PC-9 (cell line): ENCODE results near the gene CLIP1. TPM values are rescaled to one million over a fixed set of nuclear protein-coding genes. Genes with fewer than 3 reads are reported as not detected.
"Not testable (repeated sequence)": the region's sequence is repeated elsewhere in the genome, so short reads cannot be mapped to it uniquely, and the experiment has no call there.

Experiments used
- BruUV-seq: library from RNA; stranded (reverse); fragments of 400-500 nt; replicated peaks from 2 replicates; lab custom pipeline; 2021; lab: Mats Ljungman, UMichigan
- CTCF ChIA-PET: fragments of 300-600 bp; sonication (Branson Sonifier 250); formaldehyde crosslinking; loops from one replicate; lab custom pipeline; 2022; ENCODE audit warnings: antibody characterized with exemption; lab: Charles Lee
- POLR2A ChIA-PET: fragments of 300-600 bp; sonication (Branson Sonifier 250); formaldehyde crosslinking; loops from one replicate; lab custom pipeline; 2022; ENCODE audit warnings: antibody characterized with exemption; ENCODE audit not compliant: unreplicated experiment; lab: Charles Lee
- DNase-seq, 2 experiments: peaks; one replicate each; pipeline versions ENCODE4 v3.0.0 to v3.0.0-alpha.2; 2015 to 2022; ENCODE audit warnings: mixed read lengths in 1 of 2
- H2AFZ ChIP-seq: fragments of 200-600 bp; sonication (generic); 2 replicates; pipeline ENCODE4 v1.8.1; 2017; ENCODE audit warnings: antibody characterized with exemption
- H3F3A ChIP-seq: fragments of 200-600 bp; sonication (generic); 2 replicates; pipeline ENCODE4 v1.8.1; 2017; ENCODE audit warnings: antibody characterized with exemption, mild to moderate bottlenecking, low read depth; ENCODE audit not compliant: insufficient read depth
- H3K27ac ChIP-seq: fragments of 200-600 bp; sonication (generic); 2 replicates; pipeline ENCODE4 v1.6.1; 2016; ENCODE audit warnings: mixed run types
- H3K27me3 ChIP-seq: fragments of 200-600 bp; sonication (generic); 2 replicates; pipeline ENCODE4 v1.6.1; 2016; ENCODE audit warnings: low read depth, mixed run types; ENCODE audit not compliant: insufficient read depth
- H3K36me3 ChIP-seq: fragments of 200-600 bp; sonication (generic); 2 replicates; pipeline ENCODE4 v1.6.1; 2016; ENCODE audit warnings: low read depth, mixed run types
- H3K4me1 ChIP-seq: fragments of 200-600 bp; sonication (generic); replicated peaks from 2 replicates; pipeline ENCODE4 v1.6.1; 2016; ENCODE audit warnings: mixed run types; ENCODE audit not compliant: insufficient read depth
- H3K4me2 ChIP-seq: fragments of 200-600 bp; sonication (generic); 2 replicates; pipeline ENCODE4 v1.6.1; 2017; ENCODE audit warnings: mixed run types
- H3K4me3 ChIP-seq: fragments of 200-600 bp; sonication (generic); 2 replicates; pipeline ENCODE4 v1.6.1; 2016; ENCODE audit warnings: mixed run types
- H3K79me2 ChIP-seq: fragments of 200-600 bp; sonication (generic); 2 replicates; pipeline ENCODE4 v1.6.1; 2017; ENCODE audit warnings: low read depth, mixed run types
- H3K9me2 ChIP-seq: fragments of 200-600 bp; sonication (generic); 2 replicates; pipeline ENCODE4 v1.8.1; 2017; ENCODE audit warnings: mild to moderate bottlenecking; ENCODE audit not compliant: insufficient read depth
- H3K9me3 ChIP-seq: fragments of 200-600 bp; sonication (generic); 2 replicates; pipeline ENCODE4 v1.8.1; 2016; ENCODE audit warnings: low read depth; ENCODE audit not compliant: insufficient read depth
- H4K20me1 ChIP-seq: fragments of 200-600 bp; sonication (generic); 2 replicates; pipeline ENCODE4 v1.8.1; 2017; ENCODE audit not compliant: insufficient read depth
- EZH2 ChIP-seq: fragments of 200-600 bp; sonication (generic); IDR thresholded peaks from 2 replicates; pipeline ENCODE4 v1.8.0; 2017; ENCODE audit warnings: antibody characterized with exemption, low read depth
- intact Hi-C: fragments of 100-400 bp; cut with micrococcal nuclease; formaldehyde crosslinking; loops from one replicate; pipeline ENCODE4 v1.10.0; 2022; ENCODE audit not compliant: unreplicated experiment
- total RNA-seq: library from RNA; stranded (reverse); gene quantifications from 2 replicates; pipeline ENCODE4 v1.2.3, GENCODE V29; 2021
- TF ChIP-seq, protein P1 (sequence below): fragments of 200-600 bp; sonication (generic); conservative IDR thresholded peaks from 2 replicates; pipeline ENCODE4 v1.6.1; 2017; ENCODE audit warnings: mixed run types, antibody characterized with exemption, mild to moderate bottlenecking, moderate library complexity

CLIP1 gene
- total RNA-seq, 1 experiment from 2014 or later = 86.9 TPM

DNA sequence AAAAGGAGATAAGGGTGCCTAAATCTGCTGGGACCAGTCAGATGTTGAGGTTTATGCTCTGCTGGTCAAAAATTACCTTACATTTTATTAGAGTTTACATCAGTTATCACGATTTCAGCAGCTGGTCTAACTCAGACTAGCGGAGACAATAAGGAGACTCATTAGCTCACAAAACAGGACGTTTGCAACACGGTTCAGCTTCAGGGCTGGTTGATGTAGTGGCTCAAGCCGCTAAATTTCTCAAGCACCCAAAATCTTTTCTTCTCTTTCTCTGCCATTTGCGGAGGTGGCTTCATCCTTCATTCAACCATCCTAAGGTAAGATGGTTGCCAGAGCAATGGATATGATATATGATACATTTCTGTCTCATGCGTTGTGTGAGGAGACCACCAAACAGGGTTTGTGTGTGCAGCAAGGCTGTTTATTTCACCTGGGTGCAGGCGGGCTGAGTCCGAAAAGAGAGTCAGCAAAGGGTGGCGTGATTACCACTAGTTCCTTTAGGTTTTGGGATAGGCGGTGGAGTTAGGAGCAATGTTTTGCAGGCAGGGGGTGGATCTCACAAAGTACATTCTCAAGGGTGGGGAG lies 30.3 kb upstream of the CLIP1 start:
- DNase-seq = no peak
- H3K4me3 ChIP-seq = no peak overlapping the region
- H3K27me3 ChIP-seq = no peaks in the 10 kb centered on the region
- ChIA-PET CTCF (no interaction called here), POLR2A (no interaction called here)
- no peak overlapping the region for H2AFZ ChIP-seq
- no peak overlapping the region for H3K27ac ChIP-seq
- TF ChIP-seq, protein P1, sequence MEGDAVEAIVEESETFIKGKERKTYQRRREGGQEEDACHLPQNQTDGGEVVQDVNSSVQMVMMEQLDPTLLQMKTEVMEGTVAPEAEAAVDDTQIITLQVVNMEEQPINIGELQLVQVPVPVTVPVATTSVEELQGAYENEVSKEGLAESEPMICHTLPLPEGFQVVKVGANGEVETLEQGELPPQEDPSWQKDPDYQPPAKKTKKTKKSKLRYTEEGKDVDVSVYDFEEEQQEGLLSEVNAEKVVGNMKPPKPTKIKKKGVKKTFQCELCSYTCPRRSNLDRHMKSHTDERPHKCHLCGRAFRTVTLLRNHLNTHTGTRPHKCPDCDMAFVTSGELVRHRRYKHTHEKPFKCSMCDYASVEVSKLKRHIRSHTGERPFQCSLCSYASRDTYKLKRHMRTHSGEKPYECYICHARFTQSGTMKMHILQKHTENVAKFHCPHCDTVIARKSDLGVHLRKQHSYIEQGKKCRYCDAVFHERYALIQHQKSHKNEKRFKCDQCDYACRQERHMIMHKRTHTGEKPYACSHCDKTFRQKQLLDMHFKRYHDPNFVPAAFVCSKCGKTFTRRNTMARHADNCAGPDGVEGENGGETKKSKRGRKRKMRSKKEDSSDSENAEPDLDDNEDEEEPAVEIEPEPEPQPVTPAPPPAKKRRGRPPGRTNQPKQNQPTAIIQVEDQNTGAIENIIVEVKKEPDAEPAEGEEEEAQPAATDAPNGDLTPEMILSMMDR = no peak
- H3F3A ChIP-seq = peaks cover 14% of the 10 kb centered on the region
- intact Hi-C loops = no loop called here
- H3K4me2 ChIP-seq = no peak overlapping the region
- no peaks in the 10 kb centered on the region for H3K9me2 ChIP-seq
- BruUV-seq = no TSS peak
- H3K36me3 ChIP-seq = no peaks in the 10 kb centered on the region
- no peaks in the 10 kb centered on the region for H3K9me3 ChIP-seq
- H3K4me1 ChIP-seq = peaks cover 17% of the 10 kb centered on the region
- H3K79me2 ChIP-seq = no peaks in the 10 kb centered on the region
- no peaks in the 10 kb centered on the region for H4K20me1 ChIP-seq

DNA sequence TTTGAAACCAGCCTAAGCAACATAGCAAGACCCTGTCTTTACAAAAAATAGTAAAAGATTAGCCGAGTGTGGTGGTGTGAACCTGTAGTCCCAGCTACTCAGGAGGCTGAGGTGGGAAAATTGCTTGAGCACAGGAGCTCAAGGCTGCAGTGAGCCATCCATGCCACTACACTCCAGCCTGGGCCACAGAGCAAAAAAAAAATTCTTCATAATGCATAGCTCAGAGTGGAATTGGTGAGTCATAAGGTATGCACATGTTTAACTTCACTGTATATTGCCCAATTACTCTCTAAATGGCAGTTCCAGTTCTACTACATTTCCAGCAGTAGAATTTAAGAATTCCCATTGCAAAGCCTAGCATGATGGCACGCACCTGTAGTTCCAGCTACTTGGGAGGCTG lies 26.8 kb upstream of the CLIP1 start:
- H3K79me2 ChIP-seq = no peaks in the 10 kb centered on the region
- peak overlapping the region; percentile 89 for H3K27ac ChIP-seq
- intact Hi-C loops = loop anchor here (1.0 kb wide), 1 partner anchor 15 kb away; no protein-coding TSS in a partner anchor
- H2AFZ ChIP-seq = no peak overlapping the region
- H4K20me1 ChIP-seq = no peaks in the 10 kb centered on the region
- POLR2A ChIA-PET = interaction anchor here (0.5 to 1.0 kb wide), 5 partner anchors 34 to 1939 kb away, joined by 4 to 12 read pairs (median 5); no protein-coding TSS in a partner anchor
- BruUV-seq = no TSS peak
- H3K36me3 ChIP-seq = no peaks in the 10 kb centered on the region
- H3F3A ChIP-seq = peaks cover 10% of the 10 kb centered on the region
- no peak overlapping the region for H3K4me3 ChIP-seq
- no peaks in the 10 kb centered on the region for H3K27me3 ChIP-seq
- H3K9me2 ChIP-seq = no peaks in the 10 kb centered on the region
- DNase-seq = peak; percentile 52 to 97
- CTCF ChIA-PET = interaction anchor here (0.6 to 0.9 kb wide), 2 partner anchors 9 to 50 kb away, joined by 3 to 6 read pairs; no protein-coding TSS in a partner anchor
- TF ChIP-seq, protein P1 = no peak
- no peak for TF ChIP-seq EZH2
- peaks cover 21% of the 10 kb centered on the region for H3K4me1 ChIP-seq
- H3K9me3 ChIP-seq = no peaks in the 10 kb centered on the region
- peak overlapping the region; percentile 44 for H3K4me2 ChIP-seq

DNA sequence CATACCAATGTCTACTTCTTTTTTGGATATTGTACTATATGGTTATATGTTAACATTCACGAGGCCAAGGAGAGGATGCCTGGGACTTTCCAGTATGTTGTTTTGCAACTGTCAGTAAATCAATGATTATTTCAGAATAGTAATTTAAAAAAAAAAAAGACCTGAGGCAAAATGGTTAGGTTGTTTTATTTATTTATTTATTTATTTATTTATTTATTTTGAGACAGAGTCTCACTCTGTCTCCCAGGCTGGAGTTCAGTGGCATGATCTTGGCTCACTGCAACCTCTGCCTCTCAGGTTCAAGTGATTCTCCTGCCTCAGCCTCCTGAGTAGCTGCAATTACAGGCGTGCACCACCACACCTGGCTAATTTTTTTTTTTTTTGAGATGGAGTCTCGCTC lies 25.4 kb upstream of the CLIP1 start:
- intact Hi-C loops, H2AFZ ChIP-seq, H3K9me3 ChIP-seq, H3K27me3 ChIP-seq, CTCF ChIA-PET, H3K27ac ChIP-seq, BruUV-seq, POLR2A ChIA-PET, H3K4me2 ChIP-seq, H3K36me3 ChIP-seq, H3K9me2 ChIP-seq, H3K4me3 ChIP-seq, H3F3A ChIP-seq, DNase-seq, H4K20me1 ChIP-seq, H3K79me2 ChIP-seq: not testable (repeated sequence)
- peaks cover 13% of the 10 kb centered on the region for H3K4me1 ChIP-seq

DNA sequence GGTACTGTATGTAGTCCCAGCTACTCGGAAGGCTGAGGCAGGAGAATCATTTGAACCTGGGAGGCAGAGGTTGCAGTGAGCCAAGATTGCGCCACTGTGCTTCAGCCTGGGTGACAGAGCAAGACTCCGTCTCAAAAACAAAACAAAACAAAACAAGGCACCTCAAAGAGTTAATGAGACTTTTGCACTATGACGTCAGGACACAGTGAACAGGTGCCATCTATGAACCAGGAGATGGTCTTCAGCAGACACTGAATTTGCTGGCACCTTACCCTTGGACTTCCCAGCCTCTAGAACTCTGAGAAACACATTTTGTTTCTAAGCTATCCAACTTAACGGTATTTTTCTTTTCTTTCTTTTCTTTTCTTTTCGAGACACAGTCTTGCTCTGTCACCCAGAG lies 23.9 kb upstream of the CLIP1 start:
- H3K9me3 ChIP-seq, H3K27me3 ChIP-seq, H3F3A ChIP-seq, BruUV-seq, H3K4me2 ChIP-seq, H3K4me3 ChIP-seq, H3K36me3 ChIP-seq, H2AFZ ChIP-seq, POLR2A ChIA-PET, DNase-seq, H3K79me2 ChIP-seq, CTCF ChIA-PET, intact Hi-C loops, H3K9me2 ChIP-seq, H4K20me1 ChIP-seq: not testable (repeated sequence)
- peak overlapping the region; percentile 33; the same call in 1 of the 2 replicates for H3K27ac ChIP-seq
- H3K4me1 ChIP-seq = peaks cover 13% of the 10 kb centered on the region

DNA sequence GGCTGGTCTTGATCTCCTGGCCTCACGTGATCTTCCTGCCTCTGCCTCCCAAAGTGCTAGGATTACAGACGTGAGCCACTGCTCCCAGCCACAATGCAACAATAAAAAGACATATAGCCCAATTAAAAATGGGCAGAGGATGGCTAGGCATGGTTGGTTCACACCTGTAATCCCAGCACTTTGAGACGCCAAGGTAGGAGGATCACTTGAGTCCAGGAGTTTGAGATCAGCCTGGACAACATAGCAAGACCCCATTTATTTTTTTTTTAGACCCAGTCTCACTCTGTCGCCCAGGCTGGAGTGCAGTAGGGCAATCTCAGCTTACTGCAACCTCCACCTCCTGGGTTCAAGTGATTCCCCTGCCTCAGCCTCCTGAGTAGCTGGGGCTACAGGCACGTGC lies 21.6 kb upstream of the CLIP1 start:
- H3K9me2 ChIP-seq, H3K36me3 ChIP-seq, CTCF ChIA-PET, H3K79me2 ChIP-seq, H3K27me3 ChIP-seq, H3K4me2 ChIP-seq, H3F3A ChIP-seq, H3K4me3 ChIP-seq, H3K4me1 ChIP-seq, H3K27ac ChIP-seq, POLR2A ChIA-PET, H4K20me1 ChIP-seq, H3K9me3 ChIP-seq, intact Hi-C loops, H2AFZ ChIP-seq, DNase-seq, BruUV-seq: not testable (repeated sequence)

DNA sequence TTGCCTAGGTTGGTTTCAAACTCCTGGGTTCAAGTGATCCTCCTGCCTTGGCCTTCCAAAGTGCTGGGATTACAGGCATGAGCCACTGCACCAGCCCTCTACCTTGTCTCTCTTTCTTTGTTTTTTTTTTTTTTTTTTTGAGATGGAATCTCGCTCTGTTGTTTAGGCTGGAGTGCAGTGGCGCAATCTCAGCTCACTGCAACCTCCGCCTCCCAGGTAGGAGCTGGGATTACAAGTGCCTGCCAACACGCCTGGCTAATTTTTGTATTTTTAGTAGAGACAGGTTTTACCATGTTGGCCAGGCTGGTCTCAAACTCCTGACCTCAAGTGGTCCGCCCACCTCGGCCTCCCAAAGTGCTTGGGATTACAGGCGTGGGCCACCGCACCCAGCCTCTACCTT lies 16.4 kb upstream of the CLIP1 start:
- H3K4me3 ChIP-seq, H2AFZ ChIP-seq, H3K9me3 ChIP-seq, H3K4me2 ChIP-seq, CTCF ChIA-PET, H3K27me3 ChIP-seq, H4K20me1 ChIP-seq, intact Hi-C loops, H3K4me1 ChIP-seq, H3K79me2 ChIP-seq, BruUV-seq, H3K9me2 ChIP-seq, H3F3A ChIP-seq, H3K36me3 ChIP-seq: not testable (repeated sequence)
- peak; percentile 23 to 50 for DNase-seq
- peak overlapping the region; percentile 2; the same call in 1 of the 2 replicates for H3K27ac ChIP-seq
- POLR2A ChIA-PET = interaction anchor here (0.5 to 0.7 kb wide), 3 partner anchors 28 to 636 kb away, joined by 10 to 13 read pairs (median 12); no protein-coding TSS in a partner anchor
